ENCODE results near the gene TBC1D22B.
"Not testable (repeated sequence)": the region's sequence is repeated elsewhere in the genome, so short reads cannot be mapped to it uniquely, and the experiment has no call there.

The TBC1D22B gene

GRCh38 chr6:37305841-37306425 lies 48.4 kb downstream of the TBC1D22B start:
- no peak overlapping the region for H3K27ac ChIP-seq (ENCODE audit: low read depth, low read length)
- H3K36me3 ChIP-seq (ENCODE audit: control insufficient read depth, low read length): peaks cover 14% of the 10 kb centered on the region
- H3K9me3 ChIP-seq (ENCODE audit: control insufficient read depth, insufficient read depth, low read length): no peaks in the 10 kb centered on the region
- TF ChIP-seq CTCF (IDR thresholded peaks at IDR 0.05; ENCODE audit: low read depth, low read length, poor library complexity, severe bottlenecking) (no peak), EZH2phosphoT487 (IDR thresholded peaks at IDR 0.05; ENCODE audit: borderline replicate concordance, low read length) (no peak)
- H4K20me1 ChIP-seq (ENCODE audit: control insufficient read depth, insufficient read depth, low read depth, low read length): no peaks in the 10 kb centered on the region
- H3K27me3 ChIP-seq (ENCODE audit: control insufficient read depth, low read length): no peaks in the 10 kb centered on the region
- H3K9me2 ChIP-seq (replicated peaks; ENCODE audit: control insufficient read depth, low read length): no peaks in the 10 kb centered on the region
- H3K79me2 ChIP-seq (ENCODE audit: control insufficient read depth, low read length): no peaks in the 10 kb centered on the region
- H3K4me2 ChIP-seq (ENCODE audit: low read length): no peak overlapping the region
- H3K4me3 ChIP-seq (ENCODE audit: low read length): no peak overlapping the region
- H3F3A ChIP-seq (ENCODE audit: control insufficient read depth, insufficient read depth): no peaks in the 10 kb centered on the region
- no peaks in the 10 kb centered on the region for H3K4me1 ChIP-seq (ENCODE audit: control insufficient read depth, low read length)

GRCh38 chr6:37306624-37307222 lies 49.2 kb downstream of the TBC1D22B start:
- no peaks in the 10 kb centered on the region for H3K27me3 ChIP-seq (ENCODE audit: control insufficient read depth, low read length)
- no peaks in the 10 kb centered on the region for H3K9me3 ChIP-seq (ENCODE audit: control insufficient read depth, insufficient read depth, low read length)
- no peaks in the 10 kb centered on the region for H3F3A ChIP-seq (ENCODE audit: control insufficient read depth, insufficient read depth)
- H3K9me2 ChIP-seq (replicated peaks; ENCODE audit: control insufficient read depth, low read length): no peaks in the 10 kb centered on the region
- no peak overlapping the region for H3K4me2 ChIP-seq (ENCODE audit: low read length)
- H3K4me3 ChIP-seq (ENCODE audit: low read length): no peak overlapping the region
- TF ChIP-seq EZH2phosphoT487 (IDR thresholded peaks at IDR 0.05; ENCODE audit: borderline replicate concordance, low read length) (no peak), CTCF (IDR thresholded peaks at IDR 0.05; ENCODE audit: low read depth, low read length, poor library complexity, severe bottlenecking) (no peak)
- H3K27ac ChIP-seq (ENCODE audit: low read depth, low read length): no peak overlapping the region
- H3K4me1 ChIP-seq (ENCODE audit: control insufficient read depth, low read length): no peaks in the 10 kb centered on the region
- H3K36me3 ChIP-seq (ENCODE audit: control insufficient read depth, low read length): peaks cover 14% of the 10 kb centered on the region
- H3K79me2 ChIP-seq (ENCODE audit: control insufficient read depth, low read length): no peaks in the 10 kb centered on the region
- H4K20me1 ChIP-seq (ENCODE audit: control insufficient read depth, insufficient read depth, low read depth, low read length): no peaks in the 10 kb centered on the region

GRCh38 chr6:37307484-37307883 lies 49.9 kb downstream of the TBC1D22B start:
- not testable (repeated sequence) for H4K20me1 ChIP-seq (ENCODE audit: control insufficient read depth, insufficient read depth, low read depth, low read length); H3K4me3 ChIP-seq (ENCODE audit: low read length); H3F3A ChIP-seq (ENCODE audit: control insufficient read depth, insufficient read depth); H3K9me3 ChIP-seq (ENCODE audit: control insufficient read depth, insufficient read depth, low read length); H3K9me2 ChIP-seq (replicated peaks; ENCODE audit: control insufficient read depth, low read length); H3K27me3 ChIP-seq (ENCODE audit: control insufficient read depth, low read length); H3K4me1 ChIP-seq (ENCODE audit: control insufficient read depth, low read length); H3K27ac ChIP-seq (ENCODE audit: low read depth, low read length); H3K4me2 ChIP-seq (ENCODE audit: low read length); H3K79me2 ChIP-seq (ENCODE audit: control insufficient read depth, low read length)
- H3K36me3 ChIP-seq (ENCODE audit: control insufficient read depth, low read length): peaks cover 12% of the 10 kb centered on the region

GRCh38 chr6:37308069-37308815 lies 50.7 kb downstream of the TBC1D22B start:
- Histone ChIP-seq H3K4me2 (ENCODE audit: low read length) (no peak overlapping the region), H3K79me2 (ENCODE audit: control insufficient read depth, low read length) (no peaks in the 10 kb centered on the region), H4K20me1 (ENCODE audit: control insufficient read depth, insufficient read depth, low read depth, low read length) (no peaks in the 10 kb centered on the region), H3K4me1 (ENCODE audit: control insufficient read depth, low read length) (no peaks in the 10 kb centered on the region), H3K9me3 (ENCODE audit: control insufficient read depth, insufficient read depth, low read length) (no peaks in the 10 kb centered on the region), H3K27ac (ENCODE audit: low read depth, low read length) (no peak overlapping the region), H3K36me3 (ENCODE audit: control insufficient read depth, low read length) (peaks cover 4% of the 10 kb centered on the region), H3F3A (ENCODE audit: control insufficient read depth, insufficient read depth) (no peaks in the 10 kb centered on the region), H3K27me3 (ENCODE audit: control insufficient read depth, low read length) (no peaks in the 10 kb centered on the region), H3K9me2 (replicated peaks; ENCODE audit: control insufficient read depth, low read length) (no peaks in the 10 kb centered on the region), H3K4me3 (ENCODE audit: low read length) (no peak overlapping the region)
- TF ChIP-seq EZH2phosphoT487 (IDR thresholded peaks at IDR 0.05; ENCODE audit: borderline replicate concordance, low read length) (no peak), CTCF (IDR thresholded peaks at IDR 0.05; ENCODE audit: low read depth, low read length, poor library complexity, severe bottlenecking) (no peak)

Data from DOHH2 (cell line).